Aorta (tissue), 5 donors: ENCODE data around the gene DRGX. TPM values are rescaled to one million over a fixed set of nuclear protein-coding genes. Genes with fewer than 3 reads are reported as not detected.

Experiments
- ATAC-seq: fragments of 200-7000 bp; cut with Tn5 transposase; one replicate; pipeline ENCODE4 v1.9.1; 2022; ENCODE audit warnings: moderate library complexity; ENCODE audit not compliant: low FRiP score
- DNase-seq, 2 donors: peaks; one replicate each; pipeline ENCODE4 v3.0.0-alpha.2; 2020
- H3K27ac ChIP-seq, 2 donors: one replicate each; pipeline ENCODE4 v1.5.1; 2013; ENCODE audit warnings: low read length in 2 of 2, mild to moderate bottlenecking in 2 of 2, moderate library complexity in 2 of 2, control low read depth in 1 of 2, inconsistent platforms in 1 of 2, low read depth in 1 of 2
- H3K27me3 ChIP-seq, 2 donors: one replicate each; pipeline ENCODE4 v1.6.1; 2013; ENCODE audit warnings: control low read depth in 1 of 2, low read length in 1 of 2, mild to moderate bottlenecking in 1 of 2, moderate library complexity in 1 of 2; ENCODE audit not compliant: insufficient read depth in 2 of 2, control insufficient read depth in 1 of 2
- H3K36me3 ChIP-seq, 2 donors: one replicate each; pipeline ENCODE4 v1.6.1; 2013; ENCODE audit warnings: control low read depth in 1 of 2, low read length in 1 of 2, mild to moderate bottlenecking in 1 of 2; ENCODE audit not compliant: insufficient read depth in 2 of 2, control insufficient read depth in 1 of 2
- H3K4me1 ChIP-seq, 2 donors: one replicate each; pipeline ENCODE4 v1.6.1; 2013; ENCODE audit warnings: low read length in 2 of 2, control low read depth in 1 of 2, mild to moderate bottlenecking in 1 of 2, moderate library complexity in 1 of 2; ENCODE audit not compliant: insufficient read depth in 2 of 2, control insufficient read depth in 1 of 2
- H3K4me3 ChIP-seq, 2 donors: one replicate each; pipeline ENCODE4 v1.5.1; 2013; ENCODE audit warnings: low read length in 2 of 2, control low read depth in 1 of 2, mild to moderate bottlenecking in 1 of 2
- H3K9me3 ChIP-seq: one replicate; pipeline ENCODE4 v1.6.1; 2013; ENCODE audit warnings: mild to moderate bottlenecking, low read length; ENCODE audit not compliant: control insufficient read depth
- WGBS, 2 donors: extraction: QIAGEN DNeasy Blood & Tissue Kit; methylation state at CpG; one replicate each; pipeline ENCODE4 v1.1.7; 2013; 5-methylcytosine and 5-hydroxymethylcytosine counted together
- intact Hi-C, 2 donors: fragments of 100-400 bp; cut with DNase I; formaldehyde crosslinking; loops; one replicate each; pipeline versions ENCODE4 v1.14.2 to v1.15.0; 2022
- polyA plus RNA-seq, 2 donors: library from polyadenylated mRNA; stranded (reverse); fragments of 200-250 nt; gene quantifications; one replicate each; pipeline ENCODE4 v1.2.3, GENCODE V29; 2013
- total RNA-seq, 2 donors: library from RNA; stranded (reverse); fragmentation: NEBNext Ultra II Directional; extraction: Animal tissue kit (Norgen Biotek cat#: 25700); gene quantifications; one replicate each; pipeline ENCODE4 v1.2.1, GENCODE V29; 2021
- donor health status: healthy with polysubstance abuse.
- donor health status: Bipolar disorder and iron deficiency.
- donor health status: DM: no; HTN: no; CAD: no.
- donor health status: DM: no; HTN: no; CAD: no.
- donor health status: DM: yes; HTN: yes; CAD: no.

Gene DRGX
- total and polyA plus RNA-seq, 4 donors, result not detected

- DNase-seq, result peak in 1 of 2 donors; percentile 63
- intact Hi-C loops, result no loop called here
- ATAC-seq, result no peak
- peaks cover 1% of the 10 kb centered on the region for H3K9me3 ChIP-seq
- WGBS, 2 donors, result 83 to 87% methylated on average over 4 of the region's 4 CpGs
- no peak overlapping the region for H3K27ac ChIP-seq
- no peaks in the 10 kb centered on the region for H3K27me3 ChIP-seq
- H3K36me3 ChIP-seq, result no peaks in the 10 kb centered on the region
- H3K4me1 ChIP-seq, result no peaks in the 10 kb centered on the region
- H3K4me3 ChIP-seq, result no peak overlapping the region
Observed at GRCh38 chr10:49368256-49368655, 27.6 kb downstream of the DRGX start.

GRCh38 chr10:49367600-49367999, 28.3 kb downstream of the DRGX start:
- intact Hi-C loops, result no loop called here
- no peak overlapping the region for H3K4me3 ChIP-seq
- WGBS, 2 donors, result 25 to 30% methylated on average over 5 of the region's 5 CpGs
- no peaks in the 10 kb centered on the region for H3K27me3 ChIP-seq
- no peak for ATAC-seq
- H3K4me1 ChIP-seq, result no peaks in the 10 kb centered on the region
- peak in 1 of 2 donors; percentile 59 for DNase-seq
- no peak overlapping the region for H3K27ac ChIP-seq
- peaks cover 1% of the 10 kb centered on the region for H3K9me3 ChIP-seq
- H3K36me3 ChIP-seq, result no peaks in the 10 kb centered on the region

GRCh38 chr10:49366460-49366859, 29.4 kb downstream of the DRGX start:
- Histone ChIP-seq H3K36me3 (no peaks in the 10 kb centered on the region), H3K4me3 (no peak overlapping the region), H3K9me3 (peaks cover 1% of the 10 kb centered on the region), H3K27me3 (no peaks in the 10 kb centered on the region), H3K27ac (no peak overlapping the region), H3K4me1 (no peaks in the 10 kb centered on the region)
- intact Hi-C loops, result no loop called here
- ATAC-seq (no peak), DNase-seq (peak in 1 of 2 donors; percentile 16)
- 65 to 78% methylated on average over 4 of the region's 4 CpGs for WGBS, 2 donors

- H3K4me3 ChIP-seq, result no peak overlapping the region
- peak in 1 of 2 donors; percentile 58 for DNase-seq
- no peaks in the 10 kb centered on the region for H3K4me1 ChIP-seq
- H3K27me3 ChIP-seq, result no peaks in the 10 kb centered on the region
- 68 to 74% methylated on average over 23 of the region's 23 CpGs for WGBS, 2 donors
- H3K9me3 ChIP-seq, result peaks cover 1% of the 10 kb centered on the region
- intact Hi-C loops, result no loop called here
- ATAC-seq, result no peak
- no peaks in the 10 kb centered on the region for H3K36me3 ChIP-seq
- H3K27ac ChIP-seq, result no peak overlapping the region
Observed at GRCh38 chr10:49365675-49366415, 30.0 kb downstream of the DRGX start.

GRCh38 chr10:49365275-49365674, 30.6 kb downstream of the DRGX start:
- DNase-seq, result peak in 1 of 2 donors; percentile 34
- Histone ChIP-seq H3K27me3 (no peaks in the 10 kb centered on the region), H3K4me1 (no peaks in the 10 kb centered on the region), H3K36me3 (no peaks in the 10 kb centered on the region), H3K27ac (no peak overlapping the region), H3K4me3 (no peak overlapping the region), H3K9me3 (no peaks in the 10 kb centered on the region)
- intact Hi-C loops, result no loop called here
- no peak for ATAC-seq
- WGBS, 2 donors, result 82 to 90% methylated on average over 3 of the region's 3 CpGs

GRCh38 chr10:49364747-49365146, 31.1 kb downstream of the DRGX start:
- peak in 1 of 2 donors; percentile 27 for DNase-seq
- Histone ChIP-seq H3K27me3 (no peaks in the 10 kb centered on the region), H3K9me3 (no peaks in the 10 kb centered on the region), H3K27ac (no peak overlapping the region), H3K4me3 (no peak overlapping the region), H3K4me1 (no peaks in the 10 kb centered on the region), H3K36me3 (no peaks in the 10 kb centered on the region)
- intact Hi-C loops, result no loop called here
- ATAC-seq, result no peak
- 87 to 89% methylated on average over 8 of the region's 8 CpGs for WGBS, 2 donors

- no peaks in the 10 kb centered on the region for H3K36me3 ChIP-seq
- no peak overlapping the region for H3K27ac ChIP-seq
- WGBS, 2 donors, result 82 to 86% methylated on average over 5 of the region's 5 CpGs
- DNase-seq (no peak), ATAC-seq (no peak)
- no peaks in the 10 kb centered on the region for H3K27me3 ChIP-seq
- no peak overlapping the region for H3K4me3 ChIP-seq
- no peaks in the 10 kb centered on the region for H3K4me1 ChIP-seq
- no peaks in the 10 kb centered on the region for H3K9me3 ChIP-seq
- intact Hi-C loops, result no loop called here
Observed at GRCh38 chr10:49364051-49364450, 31.8 kb downstream of the DRGX start.

GRCh38 chr10:49363309-49364031, 32.4 kb downstream of the DRGX start:
- WGBS, 2 donors, result 83 to 84% methylated on average over 8 of the region's 8 CpGs
- ATAC-seq, result no peak

More at GRCh38 chr10:49363309-49364031, 32.4 kb downstream of the DRGX start:
- Histone ChIP-seq H3K36me3 (no peaks in the 10 kb centered on the region), H3K9me3 (no peaks in the 10 kb centered on the region), H3K4me3 (no peak overlapping the region), H3K27ac (no peak overlapping the region), H3K27me3 (no peaks in the 10 kb centered on the region), H3K4me1 (no peaks in the 10 kb centered on the region)
- DNase-seq, result peak in 1 of 2 donors; percentile 28
- intact Hi-C loops, result no loop called here
